Measurements from ENCODE around the gene SMIM41. TPM values are rescaled to one million over a fixed set of nuclear protein-coding genes. Genes with fewer than 3 reads are reported as not detected.

SMIM41 gene
- total RNA-seq, 2 experiments from 2014 or later = not detected

DNA sequence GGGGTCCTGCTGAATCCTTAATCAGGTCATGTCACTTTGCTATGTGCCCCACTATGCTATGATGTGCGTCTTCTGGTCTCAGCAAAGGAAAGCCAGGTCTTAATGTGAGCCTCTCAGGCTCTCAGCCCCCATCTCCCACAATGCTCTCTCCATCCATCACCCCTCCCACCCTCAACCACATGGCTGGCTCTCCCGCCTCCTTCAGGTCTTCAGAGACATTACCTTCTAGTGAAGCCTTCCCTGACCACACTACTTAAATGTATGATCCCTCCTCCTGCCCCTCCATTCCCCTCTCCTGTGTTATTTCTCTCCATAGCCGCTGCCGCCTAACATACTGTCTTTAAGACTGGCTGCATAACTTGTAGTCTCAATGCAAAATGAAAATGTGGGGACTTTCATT lies 61.8 kb downstream of the SMIM41 start:
- Mint-ChIP-seq H3K4me3 (no peak overlapping the region), H3K4me1 (ENCODE audit: low read depth) (no peaks in the 10 kb centered on the region), H3K9me3 (no peaks in the 10 kb centered on the region), H3K36me3 (ENCODE audit: low read depth) (no peaks in the 10 kb centered on the region), H3K27ac (no peak overlapping the region), H3K27me3 (ENCODE audit: low read depth) (no peaks in the 10 kb centered on the region)
- intact Hi-C loops (cut with micrococcal nuclease) = no loop called here
- CTCF ChIA-PET = interaction anchor here (1.4 kb wide), 1 partner anchor 22 kb away, joined by 4 read pairs; no protein-coding TSS in a partner anchor
- DNase-seq = no peak

DNA sequence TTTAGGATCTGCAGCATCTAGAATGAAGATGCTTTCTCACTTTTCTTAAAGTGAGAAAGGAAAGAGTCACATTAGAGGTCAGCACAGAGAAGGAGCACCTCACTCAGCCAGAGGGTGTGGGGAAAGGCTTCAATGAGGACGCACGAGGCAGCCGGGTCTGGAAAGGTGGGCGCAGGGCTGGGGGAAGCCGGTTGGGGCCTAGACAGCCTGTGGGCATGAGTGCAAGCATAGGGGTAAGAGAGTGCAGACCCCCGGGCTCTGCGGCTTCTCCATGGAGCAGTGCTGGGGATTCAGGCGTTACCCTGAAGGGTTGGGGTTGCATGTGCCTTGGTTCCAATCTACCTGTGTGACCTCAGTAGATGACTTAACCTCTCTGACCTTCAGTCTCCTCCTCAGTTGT lies 62.4 kb downstream of the SMIM41 start:
- intact Hi-C loops (cut with micrococcal nuclease) = no loop called here
- Mint-ChIP-seq H3K4me1 (ENCODE audit: low read depth) (no peaks in the 10 kb centered on the region), H3K27me3 (ENCODE audit: low read depth) (no peaks in the 10 kb centered on the region), H3K4me3 (no peak overlapping the region), H3K27ac (no peak overlapping the region), H3K36me3 (ENCODE audit: low read depth) (no peaks in the 10 kb centered on the region), H3K9me3 (no peaks in the 10 kb centered on the region)
- CTCF ChIA-PET = no interaction called here
- no peak for DNase-seq

DNA sequence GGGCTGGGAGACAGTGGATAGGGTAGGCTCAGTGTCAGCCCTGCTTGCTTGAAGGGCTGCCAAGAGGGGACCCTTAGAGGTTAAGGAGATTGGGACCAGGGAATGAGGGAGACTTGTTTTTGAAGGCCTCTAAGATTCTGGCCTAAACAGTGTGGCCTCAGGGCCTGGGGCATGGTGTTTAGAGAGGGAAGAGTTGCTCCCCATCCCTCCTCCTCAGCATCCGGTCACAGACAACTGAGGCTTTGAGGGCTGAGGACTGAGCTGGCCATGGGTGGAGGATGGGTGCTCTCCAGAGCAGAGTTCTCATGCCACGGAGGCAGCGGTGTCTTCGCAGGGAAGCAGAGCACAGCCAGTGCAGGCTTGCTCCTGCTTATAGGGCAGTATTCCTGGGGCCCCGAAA lies 62.9 kb downstream of the SMIM41 start:
- no peak overlapping the region for H3K4me3 Mint-ChIP-seq
- intact Hi-C loops (cut with micrococcal nuclease) = no loop called here
- H3K36me3 Mint-ChIP-seq (ENCODE audit: low read depth) = no peaks in the 10 kb centered on the region
- H3K9me3 Mint-ChIP-seq = no peaks in the 10 kb centered on the region
- H3K27me3 Mint-ChIP-seq (ENCODE audit: low read depth) = no peaks in the 10 kb centered on the region
- H3K27ac Mint-ChIP-seq = no peak overlapping the region
- H3K4me1 Mint-ChIP-seq (ENCODE audit: low read depth) = no peaks in the 10 kb centered on the region
- CTCF ChIA-PET = interaction anchor here (0.7 kb wide), 1 partner anchor 15 kb away, joined by 3 read pairs; no protein-coding TSS in a partner anchor
- no peak for DNase-seq

DNA sequence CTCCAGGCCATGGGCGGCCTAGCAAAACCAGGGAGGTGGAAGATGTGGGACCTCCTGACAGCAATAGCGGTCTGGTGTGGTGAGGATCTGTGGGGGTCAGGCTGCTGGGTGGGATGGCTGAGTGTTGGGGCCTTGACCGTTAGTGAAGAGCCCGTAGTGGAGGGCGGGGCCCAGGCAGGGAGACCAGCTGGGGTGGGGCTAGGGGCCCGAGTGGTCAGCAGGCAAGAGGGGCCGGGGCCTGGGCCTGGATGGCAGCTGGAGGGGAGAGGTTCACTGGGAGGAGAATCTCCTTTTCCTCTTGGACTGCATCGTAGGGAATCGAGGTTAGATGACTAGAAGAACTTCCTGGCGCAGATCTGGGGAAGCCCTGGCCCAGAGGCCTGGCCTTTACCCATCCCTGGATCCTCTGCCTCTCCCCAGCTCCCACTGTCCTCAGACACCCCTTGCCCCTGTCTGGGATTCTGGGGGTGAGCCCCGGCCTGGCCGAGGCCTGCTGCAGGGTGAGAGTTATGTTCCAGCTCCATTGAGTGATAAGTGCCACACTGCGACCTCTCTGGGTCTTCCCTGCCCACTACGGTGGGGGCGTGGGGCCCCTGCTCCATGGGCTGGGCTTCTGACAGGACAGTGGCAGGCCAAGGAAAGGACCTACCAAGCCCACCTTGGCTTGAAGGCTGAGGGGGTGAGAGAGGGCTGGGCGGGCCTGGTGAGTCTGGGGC lies 65.2 kb downstream of the SMIM41 start:
- no peaks in the 10 kb centered on the region for H3K27me3 Mint-ChIP-seq (ENCODE audit: low read depth)
- H3K36me3 Mint-ChIP-seq (ENCODE audit: low read depth) = no peaks in the 10 kb centered on the region
- H3K4me1 Mint-ChIP-seq (ENCODE audit: low read depth) = no peaks in the 10 kb centered on the region
- DNase-seq = no peak
- CTCF ChIA-PET = interaction anchor here (0.6 to 1.1 kb wide), 2 partner anchors 61 to 76 kb away, joined by 3 read pairs; no protein-coding TSS in a partner anchor
- H3K4me3 Mint-ChIP-seq = no peak overlapping the region
- no peak overlapping the region for H3K27ac Mint-ChIP-seq
- intact Hi-C loops (cut with micrococcal nuclease) = no loop called here
- no peaks in the 10 kb centered on the region for H3K9me3 Mint-ChIP-seq

DNA sequence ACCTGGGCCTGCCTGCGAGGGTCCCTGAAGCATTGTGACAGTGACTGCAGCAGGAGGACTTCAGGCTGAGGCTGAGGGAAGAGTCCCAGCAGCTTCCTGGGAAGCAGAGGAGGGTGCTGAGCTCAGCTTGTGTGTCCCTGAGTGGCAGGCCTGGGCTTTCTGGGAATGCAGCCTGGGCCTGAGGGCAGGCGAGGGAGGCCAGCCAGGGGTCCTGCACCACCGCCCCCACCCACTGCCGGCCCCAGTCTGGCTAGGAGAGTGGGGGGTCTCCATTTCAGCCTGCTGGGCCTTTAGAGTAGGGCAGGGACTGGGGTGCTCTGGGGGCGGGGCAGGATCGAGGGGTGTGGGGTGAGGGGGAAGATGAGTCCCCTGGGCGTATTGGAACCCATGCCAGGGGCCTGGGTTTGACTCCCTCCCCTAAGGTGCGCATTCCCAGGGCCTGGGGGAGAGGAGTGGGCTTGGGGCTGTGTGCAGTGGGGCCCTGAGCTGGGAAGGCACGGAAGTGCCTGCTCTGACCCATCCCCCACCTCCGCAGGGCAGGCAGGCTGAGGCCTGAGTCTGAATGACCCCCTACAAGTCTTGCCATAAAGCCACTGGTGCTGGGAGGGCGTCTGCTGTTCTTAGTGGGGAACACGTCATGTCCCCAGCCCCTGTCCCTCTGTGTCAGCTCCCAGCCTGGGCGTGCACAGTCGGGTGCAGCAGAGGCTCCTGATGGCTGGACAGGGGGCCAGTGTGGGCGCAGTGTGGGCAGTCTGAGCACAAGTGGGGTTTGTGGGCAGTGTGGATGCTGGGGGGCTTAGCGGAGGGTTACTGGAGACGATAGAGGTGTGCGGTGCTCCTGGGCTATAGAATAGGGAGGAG lies 66.0 kb downstream of the SMIM41 start:
- intact Hi-C loops (cut with micrococcal nuclease) = no loop called here
- no peaks in the 10 kb centered on the region for H3K27me3 Mint-ChIP-seq (ENCODE audit: low read depth)
- no peak for DNase-seq
- H3K27ac Mint-ChIP-seq = no peak overlapping the region
- no peaks in the 10 kb centered on the region for H3K36me3 Mint-ChIP-seq (ENCODE audit: low read depth)
- H3K4me1 Mint-ChIP-seq (ENCODE audit: low read depth) = no peaks in the 10 kb centered on the region
- CTCF ChIA-PET = interaction anchor here (2.1 kb wide), 1 partner anchor 10 kb away, joined by 7 read pairs; no protein-coding TSS in a partner anchor
- H3K4me3 Mint-ChIP-seq = no peak overlapping the region
- no peaks in the 10 kb centered on the region for H3K9me3 Mint-ChIP-seq

DNA sequence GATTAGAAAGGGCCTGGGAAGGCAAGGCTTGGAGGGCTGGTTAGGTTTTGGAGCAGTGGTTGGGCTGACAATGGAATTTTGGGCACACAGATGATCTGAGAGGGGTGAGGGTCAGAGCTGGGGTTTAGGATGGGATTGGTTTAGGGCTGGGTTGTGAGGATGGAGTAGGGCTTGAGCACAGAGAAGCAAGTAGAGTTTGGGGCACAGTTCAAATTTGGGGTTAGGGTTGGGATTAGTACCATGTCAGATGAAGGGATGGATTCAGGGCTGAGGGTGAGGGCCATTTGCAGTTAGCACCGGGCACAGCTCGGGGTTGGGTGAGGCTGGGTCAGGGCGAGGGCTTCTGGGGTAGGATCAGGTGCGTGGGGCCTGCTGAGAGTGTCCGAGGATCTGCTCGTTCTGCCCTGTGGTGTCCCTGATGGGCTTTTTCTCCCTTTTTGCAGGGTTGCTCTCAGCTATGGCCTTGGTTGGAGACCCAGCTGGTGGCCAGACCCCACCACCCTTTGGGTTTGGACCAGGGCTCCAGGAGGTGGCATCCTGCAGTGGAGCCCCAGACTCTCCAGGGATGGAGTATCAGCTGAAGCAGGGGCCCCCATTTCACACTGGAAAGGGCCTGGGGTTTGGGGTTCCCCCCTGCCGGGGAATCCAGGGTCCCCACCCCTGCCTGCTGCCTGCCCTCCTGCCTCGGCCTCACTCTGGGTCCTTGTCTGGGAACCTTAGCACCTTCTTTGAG lies 66.8 kb downstream of the SMIM41 start:
- intact Hi-C loops (cut with micrococcal nuclease) = no loop called here
- Mint-ChIP-seq H3K27ac (no peak overlapping the region), H3K27me3 (ENCODE audit: low read depth) (no peaks in the 10 kb centered on the region), H3K36me3 (ENCODE audit: low read depth) (no peaks in the 10 kb centered on the region), H3K9me3 (no peaks in the 10 kb centered on the region), H3K4me1 (ENCODE audit: low read depth) (no peaks in the 10 kb centered on the region), H3K4me3 (no peak overlapping the region)
- no peak for DNase-seq
- CTCF ChIA-PET = interaction anchor here (0.9 to 2.1 kb wide), 2 partner anchors 9 to 20 kb away, joined by 3 to 7 read pairs; no protein-coding TSS in a partner anchor

DNA sequence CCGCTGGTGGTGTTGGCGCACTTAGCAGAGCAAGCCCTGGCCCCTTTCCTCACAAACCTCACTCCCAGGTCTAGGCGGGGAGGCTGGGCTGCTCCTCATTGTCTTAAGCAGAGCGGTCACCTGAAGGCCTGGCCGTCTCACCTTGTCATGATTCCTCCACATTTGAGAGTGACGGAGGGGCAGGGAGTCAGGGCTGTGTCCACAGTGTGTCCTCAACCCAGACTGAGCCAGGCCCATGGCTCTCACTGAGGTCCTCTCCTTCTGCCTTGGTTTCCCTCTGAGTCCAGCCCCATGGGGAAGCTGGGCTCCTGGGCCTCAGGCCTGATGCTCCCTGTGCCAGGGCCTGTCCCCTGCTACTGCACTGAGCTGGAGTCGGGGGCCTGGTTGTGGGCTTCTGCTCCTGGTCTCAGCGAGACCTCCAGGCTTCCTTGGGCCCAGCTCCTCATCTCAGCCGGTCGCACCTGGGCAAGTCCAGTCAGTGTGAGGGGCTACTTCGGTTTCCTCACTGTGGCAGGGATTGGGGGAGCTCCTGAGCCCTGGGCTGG lies 67.4 kb downstream of the SMIM41 start:
- Mint-ChIP-seq H3K9me3 (no peaks in the 10 kb centered on the region), H3K27ac (no peak overlapping the region), H3K4me3 (no peak overlapping the region), H3K36me3 (ENCODE audit: low read depth) (no peaks in the 10 kb centered on the region), H3K4me1 (ENCODE audit: low read depth) (peaks cover 4% of the 10 kb centered on the region), H3K27me3 (ENCODE audit: low read depth) (no peaks in the 10 kb centered on the region)
- intact Hi-C loops (cut with micrococcal nuclease) = no loop called here
- CTCF ChIA-PET = interaction anchor here (0.9 to 2.1 kb wide), 2 partner anchors 8 to 21 kb away, joined by 3 to 7 read pairs; no protein-coding TSS in a partner anchor
- no peak for DNase-seq

DNA sequence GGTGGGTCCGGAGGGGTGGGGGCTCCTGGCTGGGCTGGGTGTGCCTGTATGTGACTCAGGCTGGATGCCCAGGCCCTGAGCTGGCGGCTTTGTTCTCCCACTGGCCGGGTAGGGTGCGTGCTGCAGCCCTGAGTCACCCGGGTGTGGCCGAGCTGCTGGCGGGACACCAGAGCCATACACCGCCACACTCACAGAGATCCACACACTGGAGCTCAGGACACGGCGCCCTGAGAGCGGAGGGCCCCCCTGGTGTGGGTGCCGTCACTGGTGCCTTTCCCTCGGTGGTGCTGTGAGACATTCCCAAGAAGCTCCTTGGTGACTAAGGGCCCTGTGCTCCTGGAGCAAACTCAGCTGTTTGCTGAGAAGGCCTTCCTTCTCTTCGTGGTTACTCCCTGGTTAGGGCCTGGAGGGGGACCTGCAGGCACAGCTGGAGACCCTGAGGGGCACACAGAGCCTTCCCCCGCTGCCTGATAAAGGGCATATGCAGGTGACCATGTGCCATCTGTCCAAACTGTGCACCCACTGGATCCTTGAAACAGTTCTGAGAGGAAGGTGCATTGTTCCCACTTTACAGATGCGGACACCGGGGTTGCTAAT lies 68.0 kb downstream of the SMIM41 start:
- DNase-seq = no peak
- H3K4me1 Mint-ChIP-seq (ENCODE audit: low read depth) = peaks cover 4% of the 10 kb centered on the region
- H3K9me3 Mint-ChIP-seq = no peaks in the 10 kb centered on the region
- no peak overlapping the region for H3K4me3 Mint-ChIP-seq
- H3K27me3 Mint-ChIP-seq (ENCODE audit: low read depth) = no peaks in the 10 kb centered on the region
- H3K36me3 Mint-ChIP-seq (ENCODE audit: low read depth) = no peaks in the 10 kb centered on the region
- H3K27ac Mint-ChIP-seq = no peak overlapping the region
- CTCF ChIA-PET = interaction anchor here (0.9 to 2.1 kb wide), 2 partner anchors 8 to 21 kb away, joined by 3 to 7 read pairs; no protein-coding TSS in a partner anchor
- intact Hi-C loops (cut with micrococcal nuclease) = no loop called here

DNA sequence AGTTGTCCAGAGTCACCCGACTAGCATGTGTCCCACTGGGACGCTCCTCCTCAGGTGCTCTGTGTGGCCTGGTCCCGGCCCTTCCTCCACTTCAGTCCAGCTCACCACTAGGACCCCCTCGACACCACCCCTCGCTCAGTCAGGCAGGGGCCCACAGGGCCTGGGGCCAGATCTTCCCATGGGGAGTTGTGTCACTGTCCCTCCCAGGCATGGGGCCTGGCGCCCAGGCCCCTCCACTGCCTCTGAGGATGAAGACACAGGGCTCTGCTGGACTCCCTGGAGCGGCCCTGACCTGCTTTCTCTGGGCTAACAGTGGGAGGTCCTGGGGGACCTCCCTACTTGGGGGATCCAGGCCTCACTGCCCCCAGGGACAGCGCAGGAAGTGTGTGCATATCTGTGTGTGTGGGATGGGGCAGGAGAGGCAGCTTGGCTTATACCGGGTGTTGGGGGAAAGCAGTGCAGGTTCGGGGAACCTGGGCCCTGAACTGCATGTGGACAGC lies 68.5 kb downstream of the SMIM41 start:
- CTCF ChIA-PET = interaction anchor here (0.6 to 1.7 kb wide), 2 partner anchors 424 to 732 kb away, joined by 4 read pairs; no protein-coding TSS in a partner anchor
- no peak overlapping the region for H3K27ac Mint-ChIP-seq
- intact Hi-C loops (cut with micrococcal nuclease) = no loop called here
- no peaks in the 10 kb centered on the region for H3K9me3 Mint-ChIP-seq
- no peak for DNase-seq
- H3K4me1 Mint-ChIP-seq (ENCODE audit: low read depth) = peaks cover 4% of the 10 kb centered on the region
- H3K36me3 Mint-ChIP-seq (ENCODE audit: low read depth) = no peaks in the 10 kb centered on the region
- H3K4me3 Mint-ChIP-seq = no peak overlapping the region
- no peaks in the 10 kb centered on the region for H3K27me3 Mint-ChIP-seq (ENCODE audit: low read depth)

DNA sequence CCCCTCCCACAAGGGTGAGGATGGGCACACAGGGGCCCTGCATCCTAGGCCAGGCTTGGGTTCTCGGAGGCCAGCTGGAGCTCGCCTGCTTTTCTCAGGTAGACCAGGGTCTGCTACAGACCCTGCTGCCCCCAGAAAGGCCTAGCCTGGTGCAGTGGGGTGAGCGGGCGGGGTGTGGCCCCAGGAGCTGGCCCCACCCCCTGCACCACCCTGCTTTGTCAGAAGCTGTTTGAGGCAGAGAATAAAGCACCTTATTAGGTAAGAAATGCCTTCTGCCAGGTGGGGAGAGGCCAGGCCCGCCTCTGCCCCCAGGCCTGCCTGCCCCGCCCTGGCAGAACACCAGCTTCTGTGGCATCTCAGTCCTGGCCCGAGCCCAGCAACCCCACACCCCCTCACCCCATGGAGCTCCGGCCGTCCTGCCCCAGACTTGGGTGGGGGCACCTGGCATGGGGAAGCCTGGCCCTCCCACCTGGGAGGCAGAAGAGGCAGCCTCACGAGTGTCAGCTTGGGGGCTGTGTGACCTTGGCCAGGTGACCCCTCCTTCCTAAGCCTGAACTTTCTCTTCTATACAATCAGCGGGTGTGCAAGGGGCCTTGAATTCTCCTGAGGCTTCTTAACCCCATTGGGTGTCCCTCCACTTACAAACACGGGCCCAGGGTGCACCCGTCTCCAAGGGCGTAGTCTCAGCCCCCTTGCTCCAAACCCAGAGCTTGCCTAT lies 69.1 kb downstream of the SMIM41 start:
- Mint-ChIP-seq H3K27me3 (ENCODE audit: low read depth) (no peaks in the 10 kb centered on the region), H3K9me3 (no peaks in the 10 kb centered on the region), H3K4me3 (no peak overlapping the region), H3K36me3 (ENCODE audit: low read depth) (no peaks in the 10 kb centered on the region), H3K4me1 (ENCODE audit: low read depth) (peaks cover 4% of the 10 kb centered on the region), H3K27ac (no peak overlapping the region)
- intact Hi-C loops (cut with micrococcal nuclease) = no loop called here
- CTCF ChIA-PET = interaction anchor here (0.6 to 1.7 kb wide), 3 partner anchors 179 to 731 kb away, joined by 3 to 4 read pairs (median 4); no protein-coding TSS in a partner anchor
- no peak for DNase-seq

DNA sequence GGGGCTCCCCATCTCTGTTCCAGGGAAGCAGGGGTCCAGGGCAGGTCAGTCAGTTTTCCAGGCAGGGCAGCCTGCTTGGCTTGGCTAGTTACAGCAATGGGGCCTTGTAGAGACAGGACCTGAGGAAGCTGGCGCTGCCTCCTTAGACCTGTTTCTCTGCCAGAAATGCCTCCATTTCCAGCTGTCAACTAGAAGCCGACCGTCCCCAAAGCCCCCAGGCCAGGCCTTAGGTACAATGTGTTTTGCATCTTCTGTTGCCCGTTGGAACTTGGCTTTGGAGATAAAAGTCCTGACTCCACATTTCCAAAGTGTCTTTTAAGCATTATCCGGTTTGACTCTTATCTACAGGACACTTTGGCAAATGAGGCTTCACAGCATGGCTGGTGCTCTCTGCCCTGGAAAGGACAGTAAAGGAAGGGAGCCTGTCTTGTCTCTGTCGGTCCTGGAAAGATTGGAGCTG lies 69.7 kb downstream of the SMIM41 start:
- Mint-ChIP-seq H3K36me3 (ENCODE audit: low read depth) (no peaks in the 10 kb centered on the region), H3K9me3 (no peaks in the 10 kb centered on the region), H3K27ac (no peak overlapping the region), H3K4me1 (ENCODE audit: low read depth) (peaks cover 4% of the 10 kb centered on the region), H3K27me3 (ENCODE audit: low read depth) (no peaks in the 10 kb centered on the region), H3K4me3 (no peak overlapping the region)
- CTCF ChIA-PET = interaction anchor here (1.3 to 1.7 kb wide), 2 partner anchors 178 to 730 kb away, joined by 3 to 4 read pairs; no protein-coding TSS in a partner anchor
- no peak for DNase-seq
- intact Hi-C loops (cut with micrococcal nuclease) = no loop called here

Data from activated naive CD4-positive, alpha-beta T cell treated with anti-CD3 and anti-CD28 coated beads for 36 hours (primary cell).